Choroid plexus epithelial cell (primary cell): ENCODE results near the gene MAMDC2.

Experiments
- DNase-seq: peaks from one replicate; pipeline ENCODE4 v3.0.0-alpha.2; 2010; ENCODE audit warnings: low read depth
- H3K4me3 ChIP-seq: 2 replicates; pipeline ENCODE4 v1.5.1; 2011; ENCODE audit warnings: low read depth, mild to moderate bottlenecking, control low read depth, low read length, moderate library complexity
- CTCF ChIP-seq: conservative IDR thresholded peaks from 2 replicates; pipeline ENCODE4 v1.5.1; 2011; ENCODE audit warnings: low read depth, mild to moderate bottlenecking, control low read depth, inconsistent platforms, low read length, moderate library complexity

MAMDC2 gene

GRCh38 chr9:70142101-70142500 lies 98.5 kb downstream of the MAMDC2 start:
- TF ChIP-seq CTCF, result no peak
- H3K4me3 ChIP-seq, result no peak overlapping the region
- DNase-seq, result no peak

- no peak overlapping the region for H3K4me3 ChIP-seq
- TF ChIP-seq CTCF, result no peak
- DNase-seq, result no peak
These were observed 99.9 kb downstream of the MAMDC2 start for GRCh38 chr9:70143394-70144130.

GRCh38 chr9:70144131-70144503 lies 100.5 kb downstream of the MAMDC2 start:
- H3K4me3 ChIP-seq, result no peak overlapping the region
- no peak for TF ChIP-seq CTCF

GRCh38 chr9:70145981-70146380 lies 102.3 kb downstream of the MAMDC2 start:
- DNase-seq, result no peak
- no peak overlapping the region for H3K4me3 ChIP-seq
- TF ChIP-seq CTCF, result no peak

More at GRCh38 chr9:70144131-70144503, 100.5 kb downstream of the MAMDC2 start:
- no peak for DNase-seq

- H3K4me3 ChIP-seq, result no peak overlapping the region
- no peak for DNase-seq
- no peak for TF ChIP-seq CTCF
These were observed 103.5 kb downstream of the MAMDC2 start for GRCh38 chr9:70147196-70147595.

- H3K4me3 ChIP-seq, result no peak overlapping the region
- no peak for DNase-seq
- TF ChIP-seq CTCF, result no peak
These were observed 104.0 kb downstream of the MAMDC2 start for GRCh38 chr9:70147651-70148050.

- no peak for TF ChIP-seq CTCF
- DNase-seq, result no peak
- no peak overlapping the region for H3K4me3 ChIP-seq
These were observed 108.7 kb downstream of the MAMDC2 start for GRCh38 chr9:70152350-70152749.
